ENCODE measurements around the gene THRA.
A peak's percentile ranks its signal among the peaks of the same experiment; 100 is the strongest.

The THRA gene

GRCh38 chr17:40033339-40033738 is 29.4 kb upstream of the THRA start:
- TF ChIP-seq JUND (IDR thresholded peaks at IDR 0.05; ENCODE audit: low read depth) = no peak
- DNase-seq (ENCODE audit: low read depth in 1 of 2, low spot score in 1 of 2) = peak in 1 of 2 experiments; percentile 1
- in situ Hi-C loops (cut with HindIII; ENCODE audit: low pct_unique_long_range_greater_than_20kb, low sequenced_read_pairs) = no loop called here

DNA sequence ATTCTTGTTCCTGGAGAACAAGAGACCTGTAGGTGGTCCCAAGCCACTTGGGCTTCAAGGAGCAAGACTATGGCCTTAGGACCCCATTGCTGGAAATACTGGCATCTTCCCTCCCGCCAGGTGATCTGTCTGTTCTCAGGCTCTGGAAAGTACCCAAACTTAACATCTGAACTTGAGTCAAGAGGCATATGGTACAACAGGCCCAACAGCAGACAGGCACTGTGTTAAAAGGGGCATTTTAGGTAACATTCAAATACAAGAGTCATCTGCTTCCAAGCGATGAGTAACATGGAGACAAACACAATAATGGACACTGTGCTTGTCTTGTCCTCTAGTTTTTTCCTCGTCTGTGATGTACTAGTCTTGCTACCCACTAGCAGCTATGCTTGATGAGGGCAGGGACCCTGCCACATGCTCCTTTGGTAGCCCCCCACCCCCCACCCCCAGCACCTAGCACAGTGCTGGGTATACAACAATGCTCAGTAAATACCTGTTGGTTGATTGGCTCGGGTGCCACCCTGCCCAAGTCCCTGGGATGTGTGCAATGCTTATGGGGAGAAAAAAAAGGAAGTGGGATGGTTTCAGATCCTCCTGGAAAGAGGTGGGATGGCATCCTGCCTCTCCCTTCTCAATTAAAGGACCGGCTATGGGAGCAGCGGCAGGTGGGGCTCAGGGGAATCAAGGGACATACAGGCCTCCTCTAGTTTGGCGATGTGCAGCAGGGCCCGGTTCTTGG is 28.2 kb upstream of the THRA start:
- DNase-seq (ENCODE audit: low read depth in 1 of 2, low spot score in 1 of 2) = peak in 1 of 2 experiments; percentile 1
- in situ Hi-C loops (cut with HindIII; ENCODE audit: low pct_unique_long_range_greater_than_20kb, low sequenced_read_pairs) = no loop called here
- no peak for TF ChIP-seq JUND (IDR thresholded peaks at IDR 0.05; ENCODE audit: low read depth)

DNA sequence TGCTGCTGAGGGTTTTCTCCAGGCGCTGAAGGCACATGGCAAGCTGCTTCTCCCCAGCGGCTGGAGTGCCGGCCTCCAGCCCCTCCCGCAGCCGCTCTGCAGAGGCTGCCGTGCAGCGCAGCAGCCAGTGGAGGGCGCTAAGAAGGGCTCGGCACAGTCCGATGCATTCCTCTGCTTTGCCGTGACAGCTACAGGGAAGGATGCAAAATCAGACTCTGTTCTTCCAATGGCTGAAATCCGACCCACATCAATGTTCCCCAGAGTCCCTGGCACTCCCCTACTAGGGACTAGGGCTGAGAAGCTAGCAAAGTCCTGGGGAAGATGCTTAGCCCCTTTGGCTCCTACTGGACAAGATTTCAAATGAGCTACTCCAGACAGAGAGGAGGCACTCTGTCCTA is 27.6 kb upstream of the THRA start:
- TF ChIP-seq JUND (IDR thresholded peaks at IDR 0.05; ENCODE audit: low read depth) = no peak
- peak in 1 of 2 experiments; percentile 55 for DNase-seq (ENCODE audit: low read depth in 1 of 2, low spot score in 1 of 2)
- in situ Hi-C loops (cut with HindIII; ENCODE audit: low pct_unique_long_range_greater_than_20kb, low sequenced_read_pairs) = no loop called here

DNA sequence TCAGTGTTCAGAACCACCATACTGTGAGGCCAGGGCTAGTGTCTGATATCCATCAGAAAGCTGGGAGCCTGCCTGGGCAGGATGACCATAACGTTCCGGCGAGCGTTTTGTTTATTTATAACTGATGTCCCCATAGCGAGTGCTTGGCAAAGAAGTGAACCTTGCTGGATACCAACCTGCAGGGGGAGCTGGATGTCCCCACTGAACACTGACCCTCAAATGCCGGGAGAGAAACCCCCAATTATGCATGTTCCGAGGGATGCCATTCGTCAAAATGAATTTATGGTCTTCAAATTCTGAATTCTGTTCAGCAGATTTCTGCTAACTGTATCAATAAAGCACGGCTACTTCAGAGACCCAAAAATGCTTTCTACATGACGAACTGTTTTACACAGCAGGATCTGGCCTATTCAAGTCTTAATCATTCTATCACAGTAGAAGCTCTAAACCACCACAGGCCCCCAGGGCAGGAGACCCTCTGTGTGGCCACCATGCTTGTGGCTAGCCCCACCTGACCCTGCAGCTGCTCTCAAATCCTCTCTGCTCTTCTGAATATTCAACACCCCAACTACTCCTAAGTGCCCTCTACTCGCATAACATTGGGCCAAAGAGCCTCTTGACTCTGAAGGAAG is 23.8 kb upstream of the THRA start:
- peak; percentile 59 to 90 for DNase-seq (ENCODE audit: low read depth in 1 of 2, low spot score in 1 of 2)
- no peak for TF ChIP-seq JUND (IDR thresholded peaks at IDR 0.05; ENCODE audit: low read depth)
- in situ Hi-C loops (cut with HindIII; ENCODE audit: low pct_unique_long_range_greater_than_20kb, low sequenced_read_pairs) = no loop called here

GRCh38 chr17:40041196-40041595 is 21.6 kb upstream of the THRA start:
- DNase-seq (ENCODE audit: low read depth in 1 of 2, low spot score in 1 of 2) = no peak
- TF ChIP-seq JUND (IDR thresholded peaks at IDR 0.05; ENCODE audit: low read depth) = no peak
- in situ Hi-C loops (cut with HindIII; ENCODE audit: low pct_unique_long_range_greater_than_20kb, low sequenced_read_pairs) = no loop called here

DNA sequence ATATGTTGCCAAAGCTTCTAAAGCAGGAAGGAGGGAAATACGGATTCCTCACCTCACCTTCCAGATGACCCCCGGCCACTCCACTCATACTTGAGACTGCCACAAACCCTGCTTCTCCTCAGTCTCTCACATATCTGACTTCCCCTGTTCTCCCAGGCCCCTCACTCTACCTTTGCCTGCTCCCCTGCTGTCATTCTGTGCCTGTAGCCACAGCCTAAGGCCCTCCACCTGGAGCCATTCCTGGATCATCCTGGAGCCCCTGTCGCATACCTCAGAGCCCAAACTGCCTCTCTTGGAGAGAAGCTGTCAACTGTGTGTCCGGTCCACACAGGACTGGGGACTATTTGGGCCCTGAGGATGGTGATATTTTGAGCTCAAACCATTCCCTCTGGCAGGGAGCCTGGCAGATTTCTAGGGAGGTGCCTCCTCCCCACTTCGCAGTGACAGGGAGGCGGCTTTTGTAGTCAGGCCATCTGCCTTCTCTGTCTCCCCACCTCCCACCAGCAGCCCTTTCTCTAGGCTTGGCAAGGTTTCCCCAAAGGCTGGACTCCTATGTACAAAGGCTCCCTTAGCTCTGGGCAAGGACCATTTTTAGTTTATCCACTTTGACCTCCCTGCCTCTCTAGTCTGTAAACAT is 6.3 kb upstream of the THRA start:
- no peak for TF ChIP-seq JUND (IDR thresholded peaks at IDR 0.05; ENCODE audit: low read depth)
- DNase-seq (ENCODE audit: low read depth in 1 of 2, low spot score in 1 of 2) = no peak
- in situ Hi-C loops (cut with HindIII; ENCODE audit: low pct_unique_long_range_greater_than_20kb, low sequenced_read_pairs) = no loop called here

DNA sequence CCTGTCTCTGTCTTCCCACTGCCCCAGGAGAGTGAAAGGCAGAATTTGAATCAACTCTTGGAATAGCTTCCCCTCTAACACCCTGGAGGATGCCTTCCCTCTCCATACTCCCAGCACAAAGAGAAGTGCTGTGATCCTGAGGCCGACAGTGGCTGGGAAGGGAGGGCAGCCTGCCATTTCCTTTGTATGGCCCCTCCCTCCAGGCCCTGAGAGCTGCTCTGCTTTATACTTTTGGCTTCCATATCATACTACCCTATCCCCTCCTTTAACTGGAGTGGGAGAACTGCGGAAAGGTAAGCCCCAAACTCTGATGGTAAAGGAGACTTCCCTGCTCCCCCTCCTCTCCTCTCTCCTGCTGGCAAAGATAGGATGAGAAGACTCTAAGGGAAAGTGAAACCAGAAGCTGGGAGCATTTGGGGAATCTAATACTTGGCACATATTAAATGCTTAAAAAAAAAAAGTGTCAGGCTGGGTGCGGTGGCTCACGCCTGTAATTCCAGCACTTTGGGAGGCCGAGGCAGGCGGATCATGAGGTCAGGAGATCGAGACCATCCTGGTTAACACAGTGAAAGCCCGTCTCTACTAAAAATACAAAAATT is 4.5 kb upstream of the THRA start:
- TF ChIP-seq JUND (IDR thresholded peaks at IDR 0.05; ENCODE audit: low read depth) = no peak
- no peak for DNase-seq (ENCODE audit: low read depth in 1 of 2, low spot score in 1 of 2)
- in situ Hi-C loops (cut with HindIII; ENCODE audit: low pct_unique_long_range_greater_than_20kb, low sequenced_read_pairs) = no loop called here

DNA sequence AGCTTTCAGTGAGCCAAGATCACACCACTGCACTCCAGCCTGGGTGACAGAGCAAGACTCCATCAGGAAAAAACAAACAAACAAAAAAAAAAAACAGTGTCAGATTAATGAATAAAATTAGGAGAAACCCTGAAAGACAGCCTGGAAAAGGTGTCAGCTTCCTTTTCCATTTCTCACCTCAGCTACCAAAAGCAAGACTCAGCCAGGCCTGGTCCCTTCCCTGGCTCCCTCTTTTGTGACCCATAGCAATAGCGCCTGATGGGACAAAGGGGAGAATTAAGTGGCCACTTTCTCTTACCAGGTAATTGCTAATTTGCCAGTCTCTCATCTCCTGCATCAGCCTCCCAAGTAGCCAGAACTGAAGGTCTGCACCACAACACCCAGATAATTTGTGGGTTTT is 3.9 kb upstream of the THRA start:
- no peak for TF ChIP-seq JUND (IDR thresholded peaks at IDR 0.05; ENCODE audit: low read depth)
- DNase-seq (ENCODE audit: low read depth in 1 of 2, low spot score in 1 of 2) = no peak
- in situ Hi-C loops (cut with HindIII; ENCODE audit: low pct_unique_long_range_greater_than_20kb, low sequenced_read_pairs) = no loop called here

DNA sequence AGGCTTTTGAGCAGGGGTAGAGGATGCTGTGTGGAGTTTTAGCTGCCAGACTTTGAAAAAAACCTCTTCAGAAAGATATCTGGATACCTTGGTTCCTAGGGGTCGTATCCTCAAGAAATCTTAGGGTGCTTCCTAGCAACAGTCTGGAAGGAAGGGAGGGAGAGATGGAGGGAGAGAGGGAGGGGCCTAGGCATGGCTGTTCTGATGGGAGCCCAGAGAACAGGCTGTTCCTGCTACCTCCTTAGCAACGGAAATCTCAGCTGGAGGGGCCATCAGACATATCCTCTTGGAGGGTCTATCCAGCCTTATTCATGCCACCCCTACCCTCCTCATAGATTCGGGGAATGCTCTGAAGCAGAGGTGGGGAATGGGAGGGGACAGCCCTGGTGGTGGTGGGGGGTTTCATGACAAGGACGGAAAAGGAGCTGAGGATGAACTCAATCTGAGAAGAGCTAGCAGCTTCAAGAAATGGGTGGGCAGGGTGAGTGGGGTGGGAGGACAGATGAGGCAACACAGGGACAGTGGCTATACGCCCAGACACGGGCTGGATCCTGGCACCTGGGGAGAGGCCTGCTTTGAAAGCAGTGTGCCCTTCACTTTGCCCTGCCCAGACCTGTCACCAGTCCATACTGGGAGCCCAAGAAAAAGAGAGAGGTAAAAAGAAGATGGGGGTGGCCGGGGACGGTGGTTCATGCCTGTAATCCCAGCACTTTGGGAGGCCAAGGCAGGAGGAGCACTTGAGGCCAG is 2.9 kb upstream of the THRA start:
- no peak for TF ChIP-seq JUND (IDR thresholded peaks at IDR 0.05; ENCODE audit: low read depth)
- in situ Hi-C loops (cut with HindIII; ENCODE audit: low pct_unique_long_range_greater_than_20kb, low sequenced_read_pairs) = no loop called here
- DNase-seq (ENCODE audit: low read depth in 1 of 2, low spot score in 1 of 2) = no peak

- DNase-seq (ENCODE audit: low read depth in 1 of 2, low spot score in 1 of 2) = peak in 1 of 2 experiments; percentile 62
- TF ChIP-seq JUND (IDR thresholded peaks at IDR 0.05; ENCODE audit: low read depth) = no peak
- in situ Hi-C loops (cut with HindIII; ENCODE audit: low pct_unique_long_range_greater_than_20kb, low sequenced_read_pairs) = no loop called here
Measured at GRCh38 chr17:40060887-40061608, 1.7 kb upstream of the THRA start.

DNA sequence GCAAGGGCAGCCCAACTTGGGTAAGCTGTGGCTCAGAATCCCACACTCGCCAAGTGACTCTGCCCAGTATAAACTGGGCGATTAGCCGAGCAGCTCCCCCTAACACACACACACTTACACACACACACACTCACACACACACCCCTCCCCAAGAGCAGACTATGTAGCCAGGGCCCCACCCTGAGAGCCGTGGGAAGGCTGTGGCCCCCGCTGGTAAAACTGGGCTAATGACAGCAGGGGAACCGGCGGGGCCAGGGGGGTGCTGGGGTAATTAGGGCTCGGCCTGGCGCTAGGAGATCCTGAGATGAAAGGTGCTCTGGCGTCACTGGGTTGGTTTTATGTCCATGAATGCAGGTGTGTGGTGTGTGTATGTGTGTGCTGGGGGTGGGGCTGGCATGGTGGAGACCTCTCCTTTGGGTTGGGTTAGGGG is 1.1 kb upstream of the THRA start:
- TF ChIP-seq JUND (IDR thresholded peaks at IDR 0.05; ENCODE audit: low read depth) = no peak
- no peak for DNase-seq (ENCODE audit: low read depth in 1 of 2, low spot score in 1 of 2)
- in situ Hi-C loops (cut with HindIII; ENCODE audit: low pct_unique_long_range_greater_than_20kb, low sequenced_read_pairs) = no loop called here
